ENCODE results near the gene ZSWIM9.

Gene ZSWIM9

GRCh38 chr19:48169939-48170803, at the start of gene ZSWIM9, which contains the start of gene LIG1:
Gene ZSWIM9 (plus strand): TSS chr19:48170680. CDS start chr19:48171803, 1,123 bp downstream.
Gene LIG1 (minus strand): TSS chr19:48170344. CDS start chr19:48165566, 4,778 bp downstream.
- peak; percentile 91 for DNase-seq (ENCODE audit: low spot score)

- DNase-seq (ENCODE audit: low spot score), result no peak
Observed at GRCh38 chr19:48121066-48121465, 49.4 kb upstream of the ZSWIM9 start.

- DNase-seq (ENCODE audit: low spot score), result peak; percentile 75
Observed at GRCh38 chr19:48121909-48122371, 48.5 kb upstream of the ZSWIM9 start.

- no peak for DNase-seq (ENCODE audit: low spot score)
Observed at GRCh38 chr19:48122421-48122820, 48.1 kb upstream of the ZSWIM9 start.

GRCh38 chr19:48123907-48124651, 46.4 kb upstream of the ZSWIM9 start:
- DNase-seq (ENCODE audit: low spot score), result peak; percentile 84

GRCh38 chr19:48127561-48127960, 42.9 kb upstream of the ZSWIM9 start:
- DNase-seq (ENCODE audit: low spot score), result no peak

- DNase-seq (ENCODE audit: low spot score), result no peak
Observed at GRCh38 chr19:48133094-48133493, 37.4 kb upstream of the ZSWIM9 start.

- peak; percentile 71 for DNase-seq (ENCODE audit: low spot score)
Observed at GRCh38 chr19:48135411-48135810, 35.1 kb upstream of the ZSWIM9 start.

- no peak for DNase-seq (ENCODE audit: low spot score)
Observed at GRCh38 chr19:48136547-48136946, 33.9 kb upstream of the ZSWIM9 start.

GRCh38 chr19:48137411-48137810, 33.1 kb upstream of the ZSWIM9 start:
- no peak for DNase-seq (ENCODE audit: low spot score)

- no peak for DNase-seq (ENCODE audit: low spot score)
Observed at GRCh38 chr19:48139053-48139452, 31.4 kb upstream of the ZSWIM9 start.

- DNase-seq (ENCODE audit: low spot score), result no peak
Observed at GRCh38 chr19:48147597-48148175, 22.8 kb upstream of the ZSWIM9 start.

GRCh38 chr19:48148576-48148975, 21.9 kb upstream of the ZSWIM9 start:
- DNase-seq (ENCODE audit: low spot score), result no peak

- DNase-seq (ENCODE audit: low spot score), result no peak
Observed at GRCh38 chr19:48149430-48149829, 21.1 kb upstream of the ZSWIM9 start.

- peak; percentile 75 for DNase-seq (ENCODE audit: low spot score)
Observed at GRCh38 chr19:48152551-48152950, 17.9 kb upstream of the ZSWIM9 start.

GRCh38 chr19:48154003-48154402, 16.5 kb upstream of the ZSWIM9 start:
- no peak for DNase-seq (ENCODE audit: low spot score)

GRCh38 chr19:48158210-48158790, 12.2 kb upstream of the ZSWIM9 start:
- no peak for DNase-seq (ENCODE audit: low spot score)

- no peak for DNase-seq (ENCODE audit: low spot score)
Observed at GRCh38 chr19:48168689-48169088, 1.8 kb upstream of the ZSWIM9 start.

- peak; percentile 82 for DNase-seq (ENCODE audit: low spot score)
Observed at GRCh38 chr19:48169578-48169938, 922 bp upstream of the ZSWIM9 start.

- DNase-seq (ENCODE audit: low spot score), result no peak
Observed at GRCh38 chr19:48170817-48171347, 402 bp downstream of the ZSWIM9 start.

GRCh38 chr19:48171710-48172109, 1.2 kb downstream of the ZSWIM9 start:
- no peak for DNase-seq (ENCODE audit: low spot score)

- no peak for DNase-seq (ENCODE audit: low spot score)
Observed at GRCh38 chr19:48174445-48175030, 4.1 kb downstream of the ZSWIM9 start.
